Subcutaneous abdominal adipose tissue (tissue), 5 donors: ENCODE data around the gene OR4F16.
"Not testable (repeated sequence)": the region's sequence is repeated elsewhere in the genome, so short reads cannot be mapped to it uniquely, and the experiment has no call there.

Experiments used
- H3K27ac ChIP-seq: one replicate; pipeline ENCODE4 v1.7.0; 2013; ENCODE audit warnings: low read depth, mild to moderate bottlenecking, inconsistent platforms, low read length, moderate library complexity
- H3K27me3 ChIP-seq, 5 donors: one replicate each; pipeline ENCODE4 v1.7.0; 2013; ENCODE audit warnings: low read length in 5 of 5, inconsistent platforms in 1 of 5; ENCODE audit not compliant: control insufficient read depth in 5 of 5, insufficient read depth in 4 of 5
- H3K36me3 ChIP-seq, 5 donors: one replicate each; pipeline ENCODE4 v1.7.0; 2013; ENCODE audit warnings: low read length in 5 of 5; ENCODE audit not compliant: control insufficient read depth in 5 of 5, insufficient read depth in 5 of 5
- H3K4me1 ChIP-seq, 5 donors: one replicate each; pipeline ENCODE4 v1.7.0; 2013; ENCODE audit warnings: low read length in 5 of 5, mild to moderate bottlenecking in 3 of 5, moderate library complexity in 1 of 5; ENCODE audit not compliant: control insufficient read depth in 5 of 5, insufficient read depth in 5 of 5
- H3K4me3 ChIP-seq, 5 donors: one replicate each; pipeline ENCODE4 v1.7.0; 2013; ENCODE audit warnings: low read length in 5 of 5, low read depth in 1 of 5
- H3K9ac ChIP-seq, 5 donors: one replicate each; pipeline ENCODE4 v1.7.0; 2013; ENCODE audit warnings: low read length in 5 of 5, mild to moderate bottlenecking in 4 of 5, moderate library complexity in 3 of 5
- H3K9me3 ChIP-seq, 5 donors: one replicate each; pipeline ENCODE4 v1.7.0; 2013; ENCODE audit warnings: low read length in 5 of 5; ENCODE audit not compliant: control insufficient read depth in 5 of 5
- donor health status: healthy.
- donor health status: healthy.
- donor health status: healthy.
- donor health status: healthy.
- donor health status: healthy.

The OR4F16 gene

GRCh38 chr1:686554-686953 lies at the start of gene OR4F16:
Gene OR4F16 (minus strand): TSS chr1:686654. CDS start chr1:686654, 0 bp downstream.
- not testable (repeated sequence) for H3K9me3 ChIP-seq, H3K4me1 ChIP-seq, H3K36me3 ChIP-seq, H3K4me3 ChIP-seq, H3K27me3 ChIP-seq, H3K9ac ChIP-seq, H3K27ac ChIP-seq

GRCh38 chr1:733649-734048 lies 47.2 kb upstream of the OR4F16 start:
- H3K4me3 ChIP-seq, H3K27ac ChIP-seq, H3K4me1 ChIP-seq, H3K36me3 ChIP-seq, H3K27me3 ChIP-seq, H3K9ac ChIP-seq, H3K9me3 ChIP-seq: not testable (repeated sequence)

GRCh38 chr1:727040-727439 lies 40.6 kb upstream of the OR4F16 start:
- H3K27me3 ChIP-seq, H3K27ac ChIP-seq, H3K4me3 ChIP-seq, H3K36me3 ChIP-seq, H3K9me3 ChIP-seq, H3K4me1 ChIP-seq, H3K9ac ChIP-seq: not testable (repeated sequence)
